K562 (cell line): ENCODE results near the gene CABP2. TPM values are rescaled to one million over a fixed set of nuclear protein-coding genes. Genes with fewer than 3 reads are reported as not detected.
A peak's percentile ranks its signal among the peaks of the same experiment; 100 is the strongest.

Source experiments
- ATAC-seq: fragments of 200-7000 bp; cut with Tn5 transposase; 3 replicates; pipeline ENCODE4 v1.9.1; 2020; ENCODE audit warnings: moderate library complexity
- BruUV-seq: library from RNA; stranded (reverse); fragments of 400-500 nt; replicated peaks from 2 replicates; lab custom pipeline; 2021; lab: Mats Ljungman, UMichigan
- CTCF ChIA-PET: fragments of 300-600 bp; formaldehyde crosslinking; extraction: SDS; loops from one replicate; lab custom pipeline; 2021; ENCODE audit warnings: low intra/inter-chr PET ratio; lab: Yijun Ruan, JAX
- POLR2A ChIA-PET: fragments of 300-600, 350-650 bp; sonication (Branson Sonifier 250); formaldehyde crosslinking; extraction: SDS; loops from one replicate; lab custom pipeline; 2021; ENCODE audit warnings: antibody characterized with exemption, inconsistent platforms; lab: Yijun Ruan, JAX
- DNase-seq, 4 experiments: peaks; one replicate each; pipeline versions ENCODE4 v3.0.0 to v3.0.0-alpha.2; 2011 to 2018; ENCODE audit warnings: low spot score in 3 of 4, mixed read lengths in 3 of 4; ENCODE audit errors: extremely low read depth in 1 of 4
- FAIRE-seq: peaks from 2 replicates; lab custom pipeline; 2011; peaks lifted over from hg19 to GRCh38; lab: Jason Lieb, UNC
- H2AFZ ChIP-seq: 2 replicates; pipeline ENCODE4 v1.6.0; 2011; ENCODE audit warnings: low read depth, low read length, control low read depth, inconsistent platforms
- H3K27ac ChIP-seq: fragments of 200-600 bp; 3 replicates; pipeline ENCODE4 v1.8.0; 2011; ENCODE audit warnings: low read depth, mild to moderate bottlenecking, control low read depth, inconsistent platforms, low read length, moderate library complexity, mixed read lengths; ENCODE audit errors: extremely low read depth
- H3K27me3 ChIP-seq, 2 experiments: fragments of 300-600 bp in 1 of 2; 2 replicates in 1 of 2; 3 replicates in 1 of 2; pipeline versions ENCODE4 v1.6.0 to v1.8.0; 2011; ENCODE audit warnings: inconsistent platforms in 2 of 2, low read length in 2 of 2, mild to moderate bottlenecking in 1 of 2, mixed read lengths in 1 of 2, moderate library complexity in 1 of 2; ENCODE audit not compliant: control insufficient read depth in 2 of 2, insufficient read depth in 2 of 2
- H3K36me3 ChIP-seq: fragments of 300-600 bp; 3 replicates; pipeline ENCODE4 v1.8.0; 2011; ENCODE audit warnings: mild to moderate bottlenecking, low read length, inconsistent platforms; ENCODE audit not compliant: control insufficient read depth, insufficient read depth
- H3K4me1 ChIP-seq, 2 experiments: fragments of 200-600 bp in 1 of 2; replicated peaks in 1 of 2; 2 replicates in 1 of 2; 3 replicates in 1 of 2; pipeline versions ENCODE4 v1.5.1 to v1.8.0; 2011; ENCODE audit warnings: inconsistent platforms in 2 of 2, low read length in 2 of 2, mild to moderate bottlenecking in 1 of 2, mixed read lengths in 1 of 2, moderate library complexity in 1 of 2; ENCODE audit not compliant: control insufficient read depth in 2 of 2, insufficient read depth in 2 of 2
- H3K4me2 ChIP-seq: 2 replicates; pipeline ENCODE4 v1.6.1; 2011; ENCODE audit warnings: low read length, control low read depth, inconsistent platforms, mixed read lengths; ENCODE audit not compliant: insufficient read depth
- H3K4me3 ChIP-seq: fragments of 200-600 bp; sonication (generic), shearing (Covaris generic); 2 replicates; pipeline ENCODE4 v1.5.1; 2016; ENCODE audit warnings: control low read depth, inconsistent platforms
- H3K79me2 ChIP-seq: fragments of 200-600 bp; 3 replicates; pipeline ENCODE4 v1.8.0; 2011; ENCODE audit warnings: low read length, inconsistent platforms; ENCODE audit not compliant: control insufficient read depth, insufficient read depth
- H3K9ac ChIP-seq, 2 experiments: 2 replicates each; pipeline versions ENCODE4 v1.6.0 to v1.6.1; 2011; ENCODE audit warnings: low read depth in 2 of 2, low read length in 2 of 2, control low read depth in 1 of 2, inconsistent platforms in 1 of 2, mild to moderate bottlenecking in 1 of 2, mixed read lengths in 1 of 2; ENCODE audit not compliant: insufficient read depth in 1 of 2
- H3K9me1 ChIP-seq: one replicate; pipeline ENCODE4 v1.6.0; 2011; ENCODE audit warnings: inconsistent platforms, mild to moderate bottlenecking, low read length, moderate library complexity; ENCODE audit not compliant: control insufficient read depth, insufficient read depth
- H3K9me3 ChIP-seq: replicated peaks from 2 replicates; pipeline ENCODE4 v1.5.1; 2011; ENCODE audit warnings: low read depth, low read length, inconsistent platforms; ENCODE audit not compliant: control insufficient read depth, insufficient read depth
- H4K20me1 ChIP-seq: replicated peaks from 2 replicates; pipeline ENCODE4 v1.6.1; 2011; ENCODE audit warnings: low read length, inconsistent platforms, mixed read lengths; ENCODE audit not compliant: control insufficient read depth, insufficient read depth
- CTCF ChIP-seq, 3 experiments: IDR thresholded peaks in 2 of 3; conservative IDR thresholded peaks in 1 of 3; 2 replicates each; pipeline ENCODE4 v1.5.1; 2011 to 2012; ENCODE audit warnings: low read length in 3 of 3, mild to moderate bottlenecking in 3 of 3, control low read depth in 2 of 3, improper control_type of control experiment in 1 of 3, inconsistent platforms in 1 of 3, low read depth in 1 of 3, mixed read lengths in 1 of 3, moderate library complexity in 1 of 3; ENCODE audit not compliant: insufficient read depth in 2 of 3
- KDM4B ChIP-seq, 2 experiments: fragments of 450-650 bp in 1 of 2; sonication (generic) in 1 of 2; IDR thresholded peaks; 2 replicates each; pipeline ENCODE4 v1.6.1; 2016 to 2017; ENCODE audit warnings: borderline replicate concordance in 2 of 2, antibody characterized with exemption in 1 of 2, low read depth in 1 of 2, mild to moderate bottlenecking in 1 of 2
- POU5F1 ChIP-seq: fragments of 150-350 bp; IDR thresholded peaks from 2 replicates; pipeline ENCODE4 v1.6.1; 2014; ENCODE audit warnings: borderline replicate concordance, low read length, low read depth, mild to moderate bottlenecking; ENCODE audit not compliant: partially characterized antibody
- ZNF695 ChIP-seq: fragments of 450-650 bp; formaldehyde crosslinking; IDR thresholded peaks from 2 replicates; pipeline ENCODE4 v1.4.0; 2020; ENCODE audit warnings: mild to moderate bottlenecking, moderate library complexity
- ZZZ3 ChIP-seq: fragments of 450-650 bp; IDR thresholded peaks from 2 replicates; pipeline ENCODE4 v1.6.1; 2016; ENCODE audit warnings: antibody characterized with exemption, mild to moderate bottlenecking, moderate library complexity
- WGBS: fragments of 100-300 bp; shearing (Covaris generic); methylation state at CpG from one replicate; pipeline ENCODE4 v1.1.6; 2016; ENCODE audit warnings: low coverage, mixed read lengths; ENCODE audit not compliant: insufficient coverage; ENCODE audit errors: missing lambda C conversion rate; 5-methylcytosine and 5-hydroxymethylcytosine counted together
- in situ Hi-C: fragments of 300-500 bp; cut with MboI; formaldehyde crosslinking; loops from 4 replicates; pipeline ENCODE4 v1.15.0; 2018; ENCODE audit warnings: inconsistent platforms, mixed read lengths
- intact Hi-C: fragments of 100-400 bp; cut with micrococcal nuclease; formaldehyde crosslinking; loops from 2 replicates; pipeline ENCODE4 v1.14.2; 2022
- polyA plus RNA-seq, 8 experiments: library from polyadenylated mRNA; depleted of rRNA in 4 of 8; stranded (reverse) in 5 of 8; unstranded in 3 of 8; fragments of >200 nt; fragmentation: Nextera tagmentation in 2 of 8; fragmentation: Illumina TruSeq in 1 of 8; extraction: Ambion mirVana in 2 of 8; extraction: Trizol in 1 of 8; gene quantifications; 2 replicates each; pipeline versions ENCODE4 v1.2.1 to v1.2.3, GENCODE V29; 2011 to 2014; ENCODE audit warnings: inconsistent platforms in 1 of 8, missing spikeins in 1 of 8
- total RNA-seq, 7 experiments: library from RNA; depleted of rRNA in 6 of 7; stranded (reverse); fragments of >200 nt in 6 of 7; fragmentation: Illumina TruSeq in 2 of 7; extraction: Trizol in 2 of 7; gene quantifications; 2 replicates each; pipeline versions ENCODE4 v1.2.1 to v1.2.3, GENCODE V29; 2011 to 2021; ENCODE audit warnings: low replicate concordance in 1 of 7

The CABP2 gene
- total and polyA plus RNA-seq, 9 of the 15 experiments (the other 6 are each of a cell fraction or from before 2014, with no cell fraction given): not detected

DNA sequence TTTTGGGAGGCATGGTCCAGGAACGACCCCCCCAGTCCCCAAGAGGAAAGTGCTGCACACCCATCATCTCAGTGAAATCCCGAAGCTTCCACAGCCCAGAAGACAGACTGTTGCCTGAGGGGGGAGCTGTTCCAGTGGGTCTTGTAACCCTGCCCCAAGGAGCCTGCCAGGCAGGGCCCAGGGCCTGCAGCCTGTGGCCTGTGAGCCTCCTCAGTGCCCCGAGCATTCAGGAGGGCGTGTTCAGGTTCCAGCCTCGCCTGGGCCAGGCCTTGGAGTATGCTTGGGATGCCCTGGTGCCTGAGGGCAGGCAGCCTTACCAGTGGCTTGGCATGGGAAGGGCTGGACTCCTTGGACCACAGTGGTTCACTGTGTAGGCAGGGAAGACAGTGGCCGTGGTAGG, 18.0 kb upstream of the CABP2 start:
- BruUV-seq: no TSS peak
- CTCF ChIA-PET: interaction anchor here (0.5 kb wide), 1 partner anchor 268 kb away, joined by 3 read pairs; no protein-coding TSS in a partner anchor
- no peaks in the 10 kb centered on the region for H3K27me3 ChIP-seq
- no peak overlapping the region for H3K4me2 ChIP-seq
- no peak overlapping the region for H3K27ac ChIP-seq
- no peaks in the 10 kb centered on the region for H3K9me3 ChIP-seq
- TF ChIP-seq POU5F1: no peak
- TF ChIP-seq KDM4B (IDR thresholded peaks at IDR 0.05; ENCODE audit: borderline replicate concordance in 2 of 2, low read depth in 1 of 2): no peak
- TF ChIP-seq CTCF (IDR thresholded peaks at IDR 0.05 in 2 of 3, conservative IDR thresholded peaks at IDR 0.05 in 1 of 3; ENCODE audit: insufficient read depth in 2 of 3, low read depth in 1 of 3, low read length in 3 of 3): 0 out of 6 replicates have a peak, but pooled peaks of 1 of the 3 experiments have one; percentile 3
- no peak for TF ChIP-seq ZNF695 (CRISPR knock-in tag)
- no peak for TF ChIP-seq ZZZ3
- no peak for DNase-seq
- intact Hi-C loops (no loop called here), in situ Hi-C loops (loop anchor here (25.0 kb wide), 1 partner anchor 1146 kb away; the partner anchor contains the start of gene GAL)
- no peak overlapping the region for H3K4me3 ChIP-seq
- POLR2A ChIA-PET: interaction anchor here (0.7 to 1.1 kb wide), 2 partner anchors 11 to 12 kb away, joined by 3 read pairs; no protein-coding TSS in a partner anchor
- H3K36me3 ChIP-seq: no peaks in the 10 kb centered on the region
- H3K9ac ChIP-seq: no peak overlapping the region
- peaks cover 11 to 18% of the 10 kb centered on the region in 2 experiments; a peak in 4 of 5 replicates for H3K4me1 ChIP-seq
- H4K20me1 ChIP-seq: no peaks in the 10 kb centered on the region
- ATAC-seq: no peak
- no peaks in the 10 kb centered on the region for H3K79me2 ChIP-seq
- H2AFZ ChIP-seq: peak overlapping the region; percentile 45; the same call in 1 of the 2 replicates
- 40% methylated on average over 6 of the region's 6 CpGs for WGBS
- no peaks in the 10 kb centered on the region for H3K9me1 ChIP-seq
- no peak for FAIRE-seq
